Fibroblast of lung (primary cell): ENCODE measurements around the gene FLT3.

ENCODE experiments used
- CTCF ChIP-seq, 2 donors: IDR thresholded peaks in 1 of 2; conservative IDR thresholded peaks in 1 of 2; 1 replicate in 1 of 2; 2 replicates in 1 of 2; pipeline ENCODE4 v1.5.1; 2011 to 2012; ENCODE audit warnings: low read length in 2 of 2, control low read depth in 1 of 2, inconsistent platforms in 1 of 2, low read depth in 1 of 2, mild to moderate bottlenecking in 1 of 2
- EZH2 ChIP-seq: IDR thresholded peaks from 2 replicates; pipeline ENCODE4 v1.5.1; 2012; ENCODE audit warnings: low read length, control low read depth, mild to moderate bottlenecking; ENCODE audit errors: missing control alignments

- no peak for TF ChIP-seq CTCF (conservative IDR thresholded peaks at IDR 0.05 in 1 of 2, IDR thresholded peaks at IDR 0.05 in 1 of 2; ENCODE audit: low read depth in 1 of 2, low read length in 2 of 2)
- no peak for TF ChIP-seq EZH2
These were observed 32.9 kb downstream of the FLT3 start for GRCh38 chr13:28067491-28067890.
